Osteoblast (primary cell): ENCODE measurements around the gene PLA1A. TPM values are rescaled to one million over a fixed set of nuclear protein-coding genes. Genes with fewer than 3 reads are reported as not detected.

ENCODE experiments used
- DNase-seq: peaks from one replicate; pipeline ENCODE4 v3.0.0; 2011; ENCODE audit warnings: low spot score, mixed read lengths; ENCODE audit not compliant: insufficient read length; ENCODE audit errors: missing footprints
- H2AFZ ChIP-seq: 2 replicates; pipeline ENCODE4 v1.6.0; 2011; ENCODE audit warnings: mild to moderate bottlenecking, low read length
- H3K27ac ChIP-seq: 2 replicates; pipeline ENCODE4 v1.5.1; 2011; ENCODE audit warnings: mild to moderate bottlenecking, low read depth, low read length, moderate library complexity
- H3K27me3 ChIP-seq: 2 replicates; pipeline ENCODE4 v1.6.0; 2012; ENCODE audit warnings: mild to moderate bottlenecking, control low read depth, inconsistent platforms, low read length, moderate library complexity; ENCODE audit not compliant: insufficient read depth
- H3K36me3 ChIP-seq: 2 replicates; pipeline ENCODE4 v1.5.1; 2011; ENCODE audit warnings: mild to moderate bottlenecking, low read length, control low read depth, moderate library complexity; ENCODE audit not compliant: insufficient read depth
- H3K4me1 ChIP-seq: 2 replicates; pipeline ENCODE4 v1.5.1; 2011; ENCODE audit warnings: mild to moderate bottlenecking, low read length, control low read depth, moderate library complexity; ENCODE audit not compliant: insufficient read depth
- H3K4me2 ChIP-seq: 2 replicates; pipeline ENCODE4 v1.6.0; 2011; ENCODE audit warnings: mild to moderate bottlenecking, low read length; ENCODE audit not compliant: insufficient read depth
- H3K4me3 ChIP-seq: fragments of 200-600 bp; sonication (generic); 3 replicates; pipeline ENCODE4 v1.5.1; 2012; ENCODE audit warnings: mild to moderate bottlenecking, low read length, inconsistent platforms; ENCODE audit not compliant: insufficient read depth
- H3K79me2 ChIP-seq: 2 replicates; pipeline ENCODE4 v1.6.0; 2012; ENCODE audit warnings: mild to moderate bottlenecking, low read length, control low read depth, inconsistent platforms; ENCODE audit not compliant: insufficient read depth
- H3K9me3 ChIP-seq: 2 replicates; pipeline ENCODE4 v1.5.1; 2011; ENCODE audit warnings: low read depth, low read length, control low read depth
- H4K20me1 ChIP-seq: 2 replicates; pipeline ENCODE4 v1.6.0; 2012; ENCODE audit warnings: mild to moderate bottlenecking, low read length, control low read depth; ENCODE audit not compliant: insufficient read depth
- total RNA-seq: library from RNA; depleted of rRNA; stranded (reverse); fragments of >200 nt; gene quantifications from 2 replicates; pipeline ENCODE4 v1.2.3, GENCODE V29; 2012
- TF ChIP-seq, protein P1 (sequence below): IDR thresholded peaks from 2 replicates; pipeline ENCODE4 v1.5.1; 2011; ENCODE audit warnings: mild to moderate bottlenecking, low read depth, low read length, moderate library complexity; ENCODE audit errors: extremely low read depth

PLA1A gene
- total RNA-seq, 1 donor = 0.36 TPM

DNA sequence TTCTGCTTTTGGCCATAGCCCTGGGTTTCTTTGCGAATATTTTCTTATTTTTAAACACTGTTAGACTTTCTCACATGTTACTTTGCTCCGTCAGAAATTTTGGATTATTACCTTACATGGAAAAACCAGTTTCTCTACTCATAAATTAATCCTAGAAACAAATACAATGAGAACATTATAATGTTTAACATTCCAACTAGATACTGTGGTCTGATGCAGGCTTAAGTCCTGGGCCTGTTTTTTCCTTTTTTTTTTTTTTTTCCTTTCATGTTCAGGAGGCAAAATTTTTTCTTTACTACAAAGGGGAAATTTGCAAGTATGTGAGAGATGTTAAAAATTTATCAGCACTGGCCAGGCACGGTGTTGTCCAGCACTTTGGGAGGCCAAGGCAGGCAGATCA, 33.8 kb downstream of the PLA1A start:
- peak; percentile 27 for DNase-seq
- peak overlapping the region; percentile 15 for H2AFZ ChIP-seq

DNA sequence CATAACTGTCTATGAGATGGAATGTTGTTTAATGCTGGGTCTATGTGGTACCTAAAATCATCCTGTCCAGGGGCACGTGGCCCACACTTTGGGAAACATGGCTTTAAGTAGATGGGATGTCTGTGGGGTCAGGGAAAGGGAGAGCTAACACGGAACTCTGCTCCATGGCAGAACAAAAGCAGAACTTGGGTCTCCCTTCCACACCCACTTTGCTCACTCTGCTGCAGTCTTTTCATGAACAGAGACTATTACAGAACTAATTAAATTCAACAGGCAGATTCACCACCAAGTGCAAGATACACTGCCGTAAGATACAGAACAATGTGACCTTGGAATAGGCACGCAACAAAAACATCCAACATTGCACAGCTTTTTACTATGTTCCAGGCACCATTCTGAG, 34.5 kb downstream of the PLA1A start:
- H2AFZ ChIP-seq = no peak overlapping the region
- no peak for DNase-seq

More for the DNA sequence above, 33.8 kb downstream of the PLA1A start:
- H3K9me3 ChIP-seq = no peaks in the 10 kb centered on the region
- H3K79me2 ChIP-seq = no peaks in the 10 kb centered on the region
- no peaks in the 10 kb centered on the region for H3K36me3 ChIP-seq
- H3K4me2 ChIP-seq = no peak overlapping the region
- peak overlapping the region; percentile 82 for H3K27ac ChIP-seq
- no peaks in the 10 kb centered on the region for H4K20me1 ChIP-seq
- H3K27me3 ChIP-seq = no peaks in the 10 kb centered on the region
- H3K4me3 ChIP-seq = no peak overlapping the region
- TF ChIP-seq, protein P1, sequence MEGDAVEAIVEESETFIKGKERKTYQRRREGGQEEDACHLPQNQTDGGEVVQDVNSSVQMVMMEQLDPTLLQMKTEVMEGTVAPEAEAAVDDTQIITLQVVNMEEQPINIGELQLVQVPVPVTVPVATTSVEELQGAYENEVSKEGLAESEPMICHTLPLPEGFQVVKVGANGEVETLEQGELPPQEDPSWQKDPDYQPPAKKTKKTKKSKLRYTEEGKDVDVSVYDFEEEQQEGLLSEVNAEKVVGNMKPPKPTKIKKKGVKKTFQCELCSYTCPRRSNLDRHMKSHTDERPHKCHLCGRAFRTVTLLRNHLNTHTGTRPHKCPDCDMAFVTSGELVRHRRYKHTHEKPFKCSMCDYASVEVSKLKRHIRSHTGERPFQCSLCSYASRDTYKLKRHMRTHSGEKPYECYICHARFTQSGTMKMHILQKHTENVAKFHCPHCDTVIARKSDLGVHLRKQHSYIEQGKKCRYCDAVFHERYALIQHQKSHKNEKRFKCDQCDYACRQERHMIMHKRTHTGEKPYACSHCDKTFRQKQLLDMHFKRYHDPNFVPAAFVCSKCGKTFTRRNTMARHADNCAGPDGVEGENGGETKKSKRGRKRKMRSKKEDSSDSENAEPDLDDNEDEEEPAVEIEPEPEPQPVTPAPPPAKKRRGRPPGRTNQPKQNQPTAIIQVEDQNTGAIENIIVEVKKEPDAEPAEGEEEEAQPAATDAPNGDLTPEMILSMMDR = no peak
- peaks cover 42% of the 10 kb centered on the region for H3K4me1 ChIP-seq

DNA sequence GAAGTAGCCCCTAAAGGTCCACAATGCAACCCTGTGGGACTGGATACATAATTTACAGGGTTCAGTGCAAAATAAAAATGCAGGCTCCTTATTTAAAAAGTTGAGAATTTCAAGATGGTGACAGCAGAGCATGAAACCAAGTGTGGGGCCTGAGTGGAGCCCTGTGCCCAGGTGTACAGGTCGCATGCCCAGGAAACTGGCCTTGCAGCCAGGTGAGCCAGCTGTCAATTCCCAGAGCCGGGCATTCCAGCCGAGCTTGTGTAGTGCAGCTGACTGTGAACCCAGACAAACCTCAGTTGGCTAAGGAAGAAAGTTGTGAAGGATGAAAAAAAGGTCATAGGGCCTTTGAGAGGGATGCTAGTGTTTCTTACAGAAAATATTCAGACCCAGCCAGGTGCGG, 35.1 kb downstream of the PLA1A start:
- Histone ChIP-seq H3K79me2 (no peaks in the 10 kb centered on the region), H3K4me2 (no peak overlapping the region), H3K4me1 (peaks cover 53% of the 10 kb centered on the region), H3K27ac (no peak overlapping the region), H2AFZ (no peak overlapping the region), H3K36me3 (no peaks in the 10 kb centered on the region), H4K20me1 (no peaks in the 10 kb centered on the region), H3K27me3 (no peaks in the 10 kb centered on the region), H3K9me3 (no peaks in the 10 kb centered on the region), H3K4me3 (no peak overlapping the region)
- no peak for DNase-seq
- TF ChIP-seq, protein P1 = no peak

More for the DNA sequence above, 34.5 kb downstream of the PLA1A start:
- H3K27me3 ChIP-seq = no peaks in the 10 kb centered on the region
- H3K36me3 ChIP-seq = no peaks in the 10 kb centered on the region
- peaks cover 49% of the 10 kb centered on the region for H3K4me1 ChIP-seq
- H3K4me3 ChIP-seq = no peak overlapping the region
- no peaks in the 10 kb centered on the region for H3K79me2 ChIP-seq
- no peak overlapping the region for H3K4me2 ChIP-seq
- H3K9me3 ChIP-seq = no peaks in the 10 kb centered on the region
- no peak overlapping the region for H3K27ac ChIP-seq
- H4K20me1 ChIP-seq = no peaks in the 10 kb centered on the region
- TF ChIP-seq, protein P1 = no peak

DNA sequence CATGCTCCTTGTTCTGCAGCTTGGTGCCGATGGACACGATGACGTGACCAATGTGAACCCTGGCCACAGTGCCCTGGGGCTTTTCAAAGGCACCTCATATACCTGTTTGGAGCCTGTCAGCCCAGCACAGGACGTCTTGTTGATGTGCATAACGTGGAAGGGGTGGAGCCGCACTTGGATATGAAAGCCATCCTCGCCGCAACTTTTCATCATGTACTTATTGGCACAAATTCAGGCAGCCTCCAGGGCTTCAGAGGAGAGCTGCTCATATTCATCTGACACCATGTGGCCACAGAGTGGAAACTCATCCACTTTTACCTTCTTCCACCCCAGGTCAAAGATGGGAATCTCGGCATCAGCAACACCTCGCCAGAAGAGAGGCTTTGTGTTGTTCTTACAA, 38.0 kb downstream of the PLA1A start:
- H3K4me2 ChIP-seq = no peak overlapping the region
- H4K20me1 ChIP-seq = no peaks in the 10 kb centered on the region
- no peak for DNase-seq
- H3K27me3 ChIP-seq = no peaks in the 10 kb centered on the region
- H3K27ac ChIP-seq = peak overlapping the region; percentile 98
- TF ChIP-seq, protein P1 = no peak
- no peaks in the 10 kb centered on the region for H3K9me3 ChIP-seq
- no peaks in the 10 kb centered on the region for H3K79me2 ChIP-seq
- H3K4me1 ChIP-seq = peaks cover 42% of the 10 kb centered on the region
- no peak overlapping the region for H3K4me3 ChIP-seq
- H2AFZ ChIP-seq = no peak overlapping the region
- no peaks in the 10 kb centered on the region for H3K36me3 ChIP-seq
